GM18909 (cell line): Measurements from ENCODE around the gene LVRN.

Experiments
- ATAC-seq: cut with Tn5 transposase; IDR thresholded peaks from one replicate; pipeline ENCODE4 v1.9.1; 2021; ENCODE audit warnings: mild to moderate bottlenecking; ENCODE audit not compliant: unreplicated experiment, poor library complexity

LVRN gene

GRCh38 chr5:116076496-116076895 is 114.2 kb downstream of the LVRN start:
- ATAC-seq, result peak; percentile 99
